ENCODE measurements around the gene TUBA3D. TPM values are rescaled to one million over a fixed set of nuclear protein-coding genes. Genes with fewer than 3 reads are reported as not detected.

Gene TUBA3D
- not detected for total RNA-seq

GRCh38 chr2:131475831-131476230 lies at the start of gene TUBA3D:
TUBA3D (plus strand) TSS chr2:131476119; CDS start chr2:131476200, 81 bp downstream.

GRCh38 chr2:131492015-131492417 lies 16.1 kb downstream of the TUBA3D start, which contains the start of gene MZT2A:
MZT2A (minus strand) TSS chr2:131492397; CDS start chr2:131492376, 21 bp downstream.

GRCh38 chr2:131527131-131528001 lies 51.4 kb downstream of the TUBA3D start, which contains the start of gene CCDC74A:
CCDC74A (plus strand) TSS chr2:131527888; CDS start chr2:131527971, 83 bp downstream.

Other genes with a start within 250 kb of the TUBA3D start
- not detected for gene RAB6D, start 112.0 kb upstream of the TUBA3D start, total RNA-seq
- gene MZT2A, start 16.3 kb downstream of the TUBA3D start, total RNA-seq, result 77.5 TPM
- gene CCDC74A, start 51.8 kb downstream of the TUBA3D start, total RNA-seq, result 20.4 TPM